GM18951 (cell line): ENCODE results near the gene FRMD4A.

ENCODE experiments used
- POLR2A ChIP-seq: IDR thresholded peaks from 4 replicates; pipeline ENCODE4 v1.6.1; 2011; ENCODE audit warnings: mild to moderate bottlenecking; ENCODE audit not compliant: insufficient read length, insufficient read depth; ENCODE audit errors: extremely low read depth
- in situ Hi-C: fragments of 300-500 bp; cut with MboI; formaldehyde crosslinking; loops from one replicate; pipeline ENCODE4 v1.12.0; 2022; ENCODE audit warnings: low sequenced_read_pairs, mixed read lengths, inconsistent platforms; ENCODE audit not compliant: unreplicated experiment

Gene FRMD4A

GRCh38 chr10:13859979-13860654 is 470.6 kb downstream of the FRMD4A start:
- TF ChIP-seq POLR2A = no peak
- in situ Hi-C loops = no loop called here

- in situ Hi-C loops = no loop called here
Observed at GRCh38 chr10:13858709-13859108, 472.0 kb downstream of the FRMD4A start.

GRCh38 chr10:13857451-13857850 is 473.3 kb downstream of the FRMD4A start:
- in situ Hi-C loops = no loop called here
- TF ChIP-seq POLR2A = no peak

More at GRCh38 chr10:13858709-13859108, 472.0 kb downstream of the FRMD4A start:
- no peak for TF ChIP-seq POLR2A

GRCh38 chr10:13853854-13854253 is 476.9 kb downstream of the FRMD4A start:
- TF ChIP-seq POLR2A = no peak
- in situ Hi-C loops = no loop called here

GRCh38 chr10:13852872-13853271 is 477.9 kb downstream of the FRMD4A start:
- in situ Hi-C loops = no loop called here
- TF ChIP-seq POLR2A = no peak

- TF ChIP-seq POLR2A = no peak
- in situ Hi-C loops = no loop called here
Observed at GRCh38 chr10:13851906-13852305, 478.8 kb downstream of the FRMD4A start.

GRCh38 chr10:13848520-13849445 is 481.9 kb downstream of the FRMD4A start:
- in situ Hi-C loops = no loop called here
- no peak for TF ChIP-seq POLR2A

GRCh38 chr10:13847201-13847631 is 483.5 kb downstream of the FRMD4A start:
- no peak for TF ChIP-seq POLR2A
- in situ Hi-C loops = no loop called here

GRCh38 chr10:13845897-13846296 is 484.8 kb downstream of the FRMD4A start:
- in situ Hi-C loops = no loop called here
- TF ChIP-seq POLR2A = no peak

- TF ChIP-seq POLR2A = no peak
- in situ Hi-C loops = no loop called here
Observed at GRCh38 chr10:13844651-13845050, 486.1 kb downstream of the FRMD4A start.

- in situ Hi-C loops = no loop called here
- TF ChIP-seq POLR2A = no peak
Observed at GRCh38 chr10:13842117-13842516, 488.6 kb downstream of the FRMD4A start.

- in situ Hi-C loops = no loop called here
Observed at GRCh38 chr10:13840036-13840435, 490.7 kb downstream of the FRMD4A start.

GRCh38 chr10:13839430-13839990 is 491.2 kb downstream of the FRMD4A start:
- in situ Hi-C loops = no loop called here
- no peak for TF ChIP-seq POLR2A

More at GRCh38 chr10:13840036-13840435, 490.7 kb downstream of the FRMD4A start:
- no peak for TF ChIP-seq POLR2A
